Eye (tissue), 1 donor: Measurements from ENCODE around the gene TSR2.

Source experiments
- DNase-seq: peaks from one replicate; pipeline ENCODE4 v3.0.0-alpha.2; 2015

The TSR2 gene, protein sequence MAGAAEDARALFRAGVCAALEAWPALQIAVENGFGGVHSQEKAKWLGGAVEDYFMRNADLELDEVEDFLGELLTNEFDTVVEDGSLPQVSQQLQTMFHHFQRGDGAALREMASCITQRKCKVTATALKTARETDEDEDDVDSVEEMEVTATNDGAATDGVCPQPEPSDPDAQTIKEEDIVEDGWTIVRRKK

GRCh38 chrX:54439960-54440871 lies at the start of gene TSR2:
TSR2 (plus strand) TSS chrX:54440404; CDS start chrX:54440422, 18 bp downstream.
- peak; percentile 91 for DNase-seq

DNA sequence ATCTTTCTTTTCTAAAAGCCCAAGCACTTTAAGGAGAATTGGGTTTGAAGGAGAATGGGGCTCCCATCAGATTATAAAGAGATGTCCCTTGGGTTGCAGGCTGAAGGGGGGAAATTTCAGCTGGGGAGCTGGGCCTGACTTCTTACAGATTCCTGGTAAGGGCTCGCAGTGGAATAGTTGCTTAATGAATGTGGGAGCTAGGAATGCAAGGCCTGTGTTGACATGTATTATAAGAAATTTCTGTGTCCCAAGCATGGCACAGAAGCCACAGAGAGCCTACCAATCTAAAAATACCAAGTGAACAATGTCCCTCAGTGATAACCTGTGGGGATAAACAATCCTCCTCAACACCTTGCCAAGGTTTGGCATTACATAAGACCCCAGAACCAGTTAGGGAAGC lies 43.1 kb upstream of the TSR2 start:
- DNase-seq = no peak

DNA sequence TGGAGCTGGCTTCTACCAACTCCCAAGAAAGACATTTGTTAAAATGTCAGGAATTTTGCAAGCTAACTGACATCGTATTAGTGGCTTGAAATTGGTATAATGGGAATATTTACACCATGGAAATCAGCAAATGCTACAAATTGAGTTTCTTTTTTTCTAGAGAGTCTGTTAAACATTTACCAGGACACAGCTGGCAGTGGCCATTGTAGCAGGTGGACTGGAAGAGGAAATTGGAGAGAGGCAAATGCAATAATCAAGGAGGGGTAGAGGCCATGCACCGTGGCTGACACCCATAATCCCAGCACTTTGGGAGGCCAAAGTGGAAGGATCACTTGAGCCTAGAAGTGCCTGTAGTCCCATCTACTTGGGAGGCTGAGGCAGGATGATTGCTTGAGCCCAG lies 32.9 kb upstream of the TSR2 start:
- no peak for DNase-seq

GRCh38 chrX:54411732-54412131 lies 28.5 kb upstream of the TSR2 start:
- no peak for DNase-seq

- no peak for DNase-seq
Observed at GRCh38 chrX:54413753-54414152, 26.5 kb upstream of the TSR2 start.

GRCh38 chrX:54415534-54416350 lies 24.5 kb upstream of the TSR2 start:
- DNase-seq = peak; percentile 60

DNA sequence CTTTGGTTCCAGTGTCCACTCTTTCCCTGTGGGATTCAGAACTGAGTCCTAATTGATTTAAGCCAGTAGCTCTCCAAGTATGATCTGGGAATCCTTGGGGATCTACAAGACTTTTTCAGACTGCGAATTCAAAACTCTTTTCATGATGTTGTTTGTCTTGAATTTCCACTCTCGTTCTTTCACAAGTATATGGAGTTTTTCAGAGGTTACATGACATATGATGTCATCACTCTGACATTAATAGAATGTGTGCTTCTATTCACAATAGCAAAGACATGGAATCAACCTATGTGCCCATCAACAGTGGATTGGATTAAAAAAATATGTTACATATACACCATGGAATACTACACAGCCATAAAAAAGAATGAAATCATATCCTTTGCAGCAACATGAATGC lies 23.2 kb upstream of the TSR2 start:
- DNase-seq = no peak

DNA sequence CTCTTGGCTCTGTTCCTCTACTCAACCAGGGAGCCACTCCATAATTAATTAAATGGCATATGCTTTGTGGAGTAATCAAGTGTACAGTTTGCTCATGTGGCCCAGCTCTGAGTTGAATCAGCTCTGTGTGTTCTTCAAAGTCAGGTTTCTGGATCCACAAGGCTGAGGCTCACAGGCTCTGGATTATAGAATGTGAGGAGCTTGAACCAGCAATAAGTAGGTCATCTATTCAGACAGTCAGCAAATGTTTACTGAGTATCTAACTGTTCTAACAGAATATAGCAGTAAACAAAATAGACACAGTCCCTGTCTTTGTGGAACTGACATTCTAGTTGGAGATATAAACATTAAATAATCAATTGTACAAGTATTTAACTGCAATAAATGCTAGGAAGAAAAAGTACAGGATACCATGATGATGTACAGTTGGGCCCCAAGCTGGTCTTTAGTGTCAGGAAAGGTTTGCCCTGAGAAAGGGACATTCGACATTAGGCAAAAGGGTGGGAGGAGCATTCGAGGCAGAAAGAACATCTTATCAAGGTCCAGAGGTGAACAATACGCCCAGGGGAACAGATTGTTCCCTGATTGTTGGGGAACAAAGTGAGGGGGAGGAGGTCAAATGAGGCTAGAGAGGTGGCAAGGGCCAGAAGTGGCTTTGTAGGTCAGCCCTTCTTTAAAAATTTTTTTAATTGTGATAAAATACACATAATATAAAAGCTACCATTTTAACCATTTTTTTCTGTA lies 20.5 kb upstream of the TSR2 start:
- no peak for DNase-seq

DNA sequence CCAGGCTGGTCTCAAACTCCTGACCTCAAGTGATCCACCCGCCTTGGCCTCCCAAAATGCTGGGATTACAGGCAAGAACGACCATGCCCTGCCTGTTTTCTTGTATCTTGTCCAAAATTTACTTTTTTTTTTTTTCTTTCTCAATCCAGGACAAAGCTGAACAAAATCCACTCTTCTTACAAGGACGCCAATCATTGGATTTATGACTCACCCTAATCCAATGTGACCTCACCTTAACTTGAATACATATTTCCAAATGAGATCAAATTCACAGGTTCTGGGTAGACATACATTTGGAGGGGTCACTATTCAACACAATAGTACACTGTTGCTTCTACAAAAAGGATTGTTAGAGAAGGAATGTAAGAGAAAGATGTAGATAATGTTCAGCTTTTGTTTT lies 18.0 kb upstream of the TSR2 start:
- no peak for DNase-seq

GRCh38 chrX:54423161-54423888 lies 16.9 kb upstream of the TSR2 start:
- DNase-seq = no peak

DNA sequence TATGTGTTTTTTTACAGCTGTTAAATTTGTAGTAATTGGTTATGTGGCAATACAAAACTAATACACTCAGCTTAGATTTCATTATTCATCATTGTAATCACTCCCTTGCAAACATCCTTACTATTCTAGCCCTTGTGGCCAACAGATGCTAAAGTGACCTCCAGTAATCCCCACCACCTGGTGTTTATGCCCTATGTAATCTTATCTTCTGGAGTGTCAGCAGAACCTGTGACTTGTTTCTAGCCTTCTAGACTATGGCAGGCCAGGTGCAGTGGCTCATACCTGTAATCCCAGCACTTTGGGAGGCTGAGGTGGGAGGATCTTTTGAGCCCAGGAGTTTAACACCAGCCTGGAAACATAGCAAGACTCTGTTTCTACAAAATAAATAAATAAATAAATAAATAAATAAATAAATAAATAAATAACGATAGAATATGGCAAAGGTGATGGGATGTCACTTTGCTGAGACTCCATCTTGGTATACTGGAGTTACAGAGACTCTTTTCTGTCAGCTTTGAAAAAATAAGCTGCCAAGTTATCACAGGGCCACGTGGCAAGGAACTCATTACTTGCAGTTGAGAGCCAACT lies 12.3 kb upstream of the TSR2 start:
- DNase-seq = no peak

GRCh38 chrX:54430519-54430918 lies 9.7 kb upstream of the TSR2 start:
- DNase-seq = no peak

DNA sequence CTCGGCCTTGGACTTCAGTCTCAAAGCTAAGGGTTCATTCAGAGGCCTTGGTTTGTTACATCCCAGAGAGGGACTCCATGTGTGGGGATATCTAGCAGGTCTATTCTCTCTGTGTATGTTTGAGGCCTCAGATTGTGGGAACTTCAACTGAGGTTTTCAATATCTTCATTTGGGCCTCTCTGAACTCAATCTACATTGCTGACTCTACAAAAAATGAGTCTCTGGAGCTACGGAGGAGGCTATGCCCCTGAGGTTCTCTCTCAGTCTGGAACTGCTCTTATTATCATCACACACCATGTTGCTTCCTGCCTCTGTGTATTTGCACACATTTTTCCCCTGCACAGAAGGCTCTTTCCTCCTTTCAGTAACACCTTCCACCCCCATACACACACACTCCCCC lies 5.1 kb upstream of the TSR2 start:
- DNase-seq = no peak

GRCh38 chrX:54442790-54443189 lies 2.6 kb downstream of the TSR2 start:
- DNase-seq = no peak

DNA sequence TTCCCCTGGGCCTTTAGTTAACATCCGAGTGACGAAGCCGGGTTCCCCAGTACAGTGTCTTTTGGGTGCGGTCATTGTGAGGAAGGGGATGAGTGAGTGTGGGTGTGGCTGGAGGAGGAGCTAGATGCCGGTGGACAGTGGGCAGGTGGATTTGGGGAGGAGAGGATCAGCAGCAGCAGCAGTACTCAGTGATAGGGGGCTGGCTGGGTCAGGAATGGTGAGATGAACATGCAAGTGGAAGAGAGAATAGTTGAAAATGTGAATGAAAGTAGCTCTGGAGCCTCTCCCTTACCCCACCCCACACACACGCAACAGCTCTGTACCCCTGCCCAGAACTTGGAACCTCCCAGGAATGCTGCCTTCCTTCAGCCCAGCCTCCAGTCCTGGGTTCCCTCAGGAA lies 4.5 kb downstream of the TSR2 start:
- DNase-seq = no peak

GRCh38 chrX:54446084-54446483 lies 5.9 kb downstream of the TSR2 start:
- DNase-seq = no peak

GRCh38 chrX:54447461-54447860 lies 7.3 kb downstream of the TSR2 start:
- DNase-seq = no peak

DNA sequence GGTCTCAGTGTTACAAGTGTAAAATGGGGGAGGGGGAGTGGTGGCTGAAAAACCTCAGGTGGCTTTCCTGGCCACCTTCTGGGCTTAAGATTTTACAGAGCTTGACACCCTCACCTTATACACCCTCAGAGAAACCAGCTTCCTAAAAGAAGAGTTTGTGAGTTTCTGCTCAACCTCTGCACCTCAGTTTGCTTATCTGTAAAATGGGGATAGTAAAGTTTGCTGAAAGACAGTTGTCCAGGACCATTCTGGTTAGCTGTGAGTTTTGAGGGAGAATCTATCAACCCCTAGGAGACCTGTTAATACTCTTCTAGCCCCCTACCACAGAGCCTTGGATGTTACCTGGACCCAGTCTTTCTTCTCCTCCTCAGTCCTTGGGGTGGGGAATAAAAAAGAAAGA lies 9.7 kb downstream of the TSR2 start:
- DNase-seq = no peak

- peak; percentile 38 for DNase-seq
Observed at GRCh38 chrX:54452920-54453319, 12.7 kb downstream of the TSR2 start.

DNA sequence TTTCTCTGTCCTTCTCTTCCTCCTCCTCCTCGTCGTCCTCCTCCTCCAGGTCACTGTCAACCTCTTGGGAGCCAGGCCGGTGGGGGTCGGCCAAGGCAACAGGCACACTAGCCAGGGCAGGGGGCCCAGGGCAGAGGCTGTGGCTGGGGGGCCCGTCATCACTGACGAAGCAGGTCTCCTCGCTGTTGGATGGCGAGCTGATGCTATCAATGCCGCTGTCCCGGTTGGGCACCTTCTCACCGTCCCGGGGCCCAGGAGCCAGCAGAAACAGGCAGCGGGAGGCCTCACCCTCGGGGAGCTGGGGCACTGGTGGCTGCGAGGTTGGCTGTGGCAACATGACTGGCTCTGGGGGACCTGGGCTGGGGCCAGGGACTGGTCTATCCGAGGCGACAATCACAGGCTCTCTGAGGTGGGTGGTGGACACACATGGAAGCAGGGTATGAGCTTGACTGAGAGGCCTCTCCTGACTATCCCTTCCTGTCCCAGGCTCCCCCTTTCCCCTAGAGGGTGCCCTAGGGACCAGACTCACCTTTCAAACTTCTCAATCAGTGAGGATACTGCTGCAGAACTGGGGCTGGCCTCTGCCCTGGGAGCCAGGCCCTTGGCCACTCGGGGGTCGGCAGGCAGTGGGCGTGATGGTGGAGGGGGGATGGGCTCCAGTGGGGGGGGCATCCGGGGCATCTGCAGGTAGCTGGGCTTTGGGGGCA lies 30.0 kb downstream of the TSR2 start:
- no peak for DNase-seq
